Panc1 (cell line): ENCODE results near the gene KRTAP3-3. TPM values are rescaled to one million over a fixed set of nuclear protein-coding genes. Genes with fewer than 3 reads are reported as not detected.

ENCODE experiments used
- ATAC-seq: fragments of 200-7000 bp; cut with Tn5 transposase; 2 replicates; pipeline ENCODE4 v1.9.1; 2020; ENCODE audit warnings: mild to moderate bottlenecking, moderate library complexity
- BruUV-seq: library from RNA; stranded (reverse); fragments of 400-500 nt; replicated peaks from 2 replicates; lab custom pipeline; 2021; lab: Mats Ljungman, UMichigan
- CTCF ChIA-PET: fragments of 300-600 bp; sonication (Branson Sonifier 250); formaldehyde crosslinking; loops from one replicate; lab custom pipeline; 2022; ENCODE audit warnings: antibody characterized with exemption; lab: Charles Lee
- POLR2A ChIA-PET: fragments of 300-600 bp; sonication (Branson Sonifier 250); formaldehyde crosslinking; loops from one replicate; lab custom pipeline; 2022; ENCODE audit warnings: antibody characterized with exemption; lab: Charles Lee
- DNase-seq: peaks from one replicate; pipeline ENCODE4 v3.0.0-alpha.2; 2010; ENCODE audit warnings: low read depth, low spot score
- H3K27ac ChIP-seq: 2 replicates; pipeline ENCODE4 v1.5.1; 2011; ENCODE audit warnings: mild to moderate bottlenecking, low read length, inconsistent platforms
- H3K27me3 ChIP-seq: fragments of 200-500 bp; sonication (Bioruptor generic); 2 replicates; pipeline ENCODE4 v1.6.0; 2014; ENCODE audit warnings: low read length, inconsistent platforms; ENCODE audit not compliant: control insufficient read depth, insufficient read depth
- H3K36me3 ChIP-seq: fragments of 200-500 bp; sonication (Bioruptor generic); 2 replicates; pipeline ENCODE4 v1.5.1; 2014; ENCODE audit warnings: inconsistent platforms, mild to moderate bottlenecking, low read length, moderate library complexity; ENCODE audit not compliant: control insufficient read depth, insufficient read depth
- H3K4me1 ChIP-seq: 2 replicates; pipeline ENCODE4 v1.5.1; 2011; ENCODE audit warnings: inconsistent platforms, mild to moderate bottlenecking, low read length, moderate library complexity; ENCODE audit not compliant: control insufficient read depth, insufficient read depth
- H3K4me3 ChIP-seq, 2 experiments: 2 replicates each; pipeline ENCODE4 v1.5.1; 2011 to 2012; ENCODE audit warnings: low read depth in 2 of 2, low read length in 2 of 2, mild to moderate bottlenecking in 2 of 2, inconsistent platforms in 1 of 2, moderate library complexity in 1 of 2
- H3K9me3 ChIP-seq: fragments of 200-500 bp; sonication (Bioruptor generic); 2 replicates; pipeline ENCODE4 v1.5.1; 2014; ENCODE audit warnings: low read depth, mild to moderate bottlenecking, inconsistent platforms, low read length, moderate library complexity; ENCODE audit not compliant: control insufficient read depth, insufficient read depth
- POLR2AphosphoS5 ChIP-seq: IDR thresholded peaks from 2 replicates; pipeline ENCODE4 v1.6.1; 2012; ENCODE audit warnings: mild to moderate bottlenecking, low read depth, low read length, moderate library complexity
- SIN3A ChIP-seq: IDR thresholded peaks from 2 replicates; pipeline ENCODE4 v1.6.1; 2012; ENCODE audit warnings: low read depth, mild to moderate bottlenecking, low read length, moderate library complexity, borderline replicate concordance; ENCODE audit not compliant: insufficient read depth
- TCF7L2 ChIP-seq: IDR thresholded peaks from 2 replicates; pipeline ENCODE4 v1.6.1; 2011; ENCODE audit warnings: mild to moderate bottlenecking, low read depth, low read length, inconsistent platforms
- in situ Hi-C: cut with HindIII; loops from 2 replicates; pipeline ENCODE4 v1.10.0; 2016; ENCODE audit warnings: low sequenced_read_pairs, low pct_unique_long_range_greater_than_20kb
- intact Hi-C: fragments of 100-400 bp; cut with micrococcal nuclease; formaldehyde crosslinking; loops from one replicate; pipeline ENCODE4 v1.10.0; 2022; ENCODE audit not compliant: unreplicated experiment
- total RNA-seq: library from RNA; stranded (reverse); gene quantifications from one replicate; pipeline ENCODE4 v1.2.1, GENCODE V29; 2021; ENCODE audit not compliant: unreplicated experiment
- TF ChIP-seq, protein P1 (sequence below): fragments of 450-650 bp; IDR thresholded peaks from 2 replicates; pipeline ENCODE4 v1.5.1; 2017; ENCODE audit warnings: mild to moderate bottlenecking
- TF ChIP-seq, protein P2 (sequence below), 2 experiments: IDR thresholded peaks; 2 replicates each; pipeline ENCODE4 v1.6.1; 2011 to 2012; ENCODE audit warnings: low read depth in 2 of 2, control low read depth in 1 of 2, low read length in 1 of 2, mild to moderate bottlenecking in 1 of 2, moderate library complexity in 1 of 2; ENCODE audit not compliant: insufficient read depth in 1 of 2

KRTAP3-3 gene
- total RNA-seq, 1 experiment from 2014 or later = not detected

DNA sequence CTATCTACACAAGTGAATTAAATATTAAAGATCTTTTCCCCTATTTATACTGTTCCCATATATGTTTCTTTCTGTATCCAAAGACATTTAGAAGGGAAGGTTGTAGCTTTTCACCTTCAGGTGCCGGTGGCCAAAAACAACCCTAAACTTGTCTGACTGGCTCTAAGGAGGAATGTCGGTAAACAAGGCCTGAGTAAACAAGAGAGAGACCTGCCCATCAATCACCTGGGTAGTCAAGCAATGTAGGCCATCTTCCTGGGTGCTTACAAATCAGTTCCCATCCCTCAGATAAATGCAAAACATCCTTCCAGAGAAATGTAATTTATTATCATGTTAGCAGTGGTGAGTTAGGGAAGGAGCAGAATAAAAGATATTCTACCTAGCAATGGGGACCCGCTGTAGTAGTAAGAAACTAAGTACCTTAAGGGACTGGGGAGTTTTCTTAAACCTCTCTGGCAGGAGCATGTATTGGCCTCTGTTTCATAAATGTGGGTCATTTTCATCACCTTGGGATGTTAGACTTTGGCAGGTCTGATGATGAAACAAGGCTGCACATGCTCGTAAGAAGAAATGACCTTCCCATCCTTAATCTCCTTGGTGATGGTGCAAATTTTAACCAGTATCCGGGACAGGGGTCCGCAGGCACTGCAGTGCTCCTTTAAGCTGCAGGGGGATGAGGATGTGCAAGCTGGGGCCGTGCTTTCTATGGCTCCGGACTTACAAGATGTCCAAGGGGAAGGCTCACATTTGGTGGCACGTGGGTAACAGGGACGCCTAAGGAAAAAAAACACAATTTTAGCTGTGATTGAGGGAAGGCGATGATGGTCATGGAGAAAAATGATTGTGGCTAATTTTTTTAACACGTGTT lies 35.6 kb downstream of the KRTAP3-3 start:
- Histone ChIP-seq H3K4me3 (no peak overlapping the region), H3K9me3 (no peaks in the 10 kb centered on the region), H3K27me3 (peaks cover 3% of the 10 kb centered on the region; the same call in 1 of the 2 replicates), H3K4me1 (no peaks in the 10 kb centered on the region), H3K27ac (no peak overlapping the region), H3K36me3 (no peaks in the 10 kb centered on the region)
- CTCF ChIA-PET = interaction anchor here (0.6 kb wide), 1 partner anchor 30 kb away, joined by 5 read pairs; no protein-coding TSS in a partner anchor
- DNase-seq (no peak), ATAC-seq (no peak)
- intact Hi-C loops = no loop called here
- TF ChIP-seq, protein P1, sequence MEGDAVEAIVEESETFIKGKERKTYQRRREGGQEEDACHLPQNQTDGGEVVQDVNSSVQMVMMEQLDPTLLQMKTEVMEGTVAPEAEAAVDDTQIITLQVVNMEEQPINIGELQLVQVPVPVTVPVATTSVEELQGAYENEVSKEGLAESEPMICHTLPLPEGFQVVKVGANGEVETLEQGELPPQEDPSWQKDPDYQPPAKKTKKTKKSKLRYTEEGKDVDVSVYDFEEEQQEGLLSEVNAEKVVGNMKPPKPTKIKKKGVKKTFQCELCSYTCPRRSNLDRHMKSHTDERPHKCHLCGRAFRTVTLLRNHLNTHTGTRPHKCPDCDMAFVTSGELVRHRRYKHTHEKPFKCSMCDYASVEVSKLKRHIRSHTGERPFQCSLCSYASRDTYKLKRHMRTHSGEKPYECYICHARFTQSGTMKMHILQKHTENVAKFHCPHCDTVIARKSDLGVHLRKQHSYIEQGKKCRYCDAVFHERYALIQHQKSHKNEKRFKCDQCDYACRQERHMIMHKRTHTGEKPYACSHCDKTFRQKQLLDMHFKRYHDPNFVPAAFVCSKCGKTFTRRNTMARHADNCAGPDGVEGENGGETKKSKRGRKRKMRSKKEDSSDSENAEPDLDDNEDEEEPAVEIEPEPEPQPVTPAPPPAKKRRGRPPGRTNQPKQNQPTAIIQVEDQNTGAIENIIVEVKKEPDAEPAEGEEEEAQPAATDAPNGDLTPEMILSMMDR = no peak
- TF ChIP-seq SIN3A (no peak), POLR2AphosphoS5 (no peak), TCF7L2 (no peak)
- TF ChIP-seq, protein P2, sequence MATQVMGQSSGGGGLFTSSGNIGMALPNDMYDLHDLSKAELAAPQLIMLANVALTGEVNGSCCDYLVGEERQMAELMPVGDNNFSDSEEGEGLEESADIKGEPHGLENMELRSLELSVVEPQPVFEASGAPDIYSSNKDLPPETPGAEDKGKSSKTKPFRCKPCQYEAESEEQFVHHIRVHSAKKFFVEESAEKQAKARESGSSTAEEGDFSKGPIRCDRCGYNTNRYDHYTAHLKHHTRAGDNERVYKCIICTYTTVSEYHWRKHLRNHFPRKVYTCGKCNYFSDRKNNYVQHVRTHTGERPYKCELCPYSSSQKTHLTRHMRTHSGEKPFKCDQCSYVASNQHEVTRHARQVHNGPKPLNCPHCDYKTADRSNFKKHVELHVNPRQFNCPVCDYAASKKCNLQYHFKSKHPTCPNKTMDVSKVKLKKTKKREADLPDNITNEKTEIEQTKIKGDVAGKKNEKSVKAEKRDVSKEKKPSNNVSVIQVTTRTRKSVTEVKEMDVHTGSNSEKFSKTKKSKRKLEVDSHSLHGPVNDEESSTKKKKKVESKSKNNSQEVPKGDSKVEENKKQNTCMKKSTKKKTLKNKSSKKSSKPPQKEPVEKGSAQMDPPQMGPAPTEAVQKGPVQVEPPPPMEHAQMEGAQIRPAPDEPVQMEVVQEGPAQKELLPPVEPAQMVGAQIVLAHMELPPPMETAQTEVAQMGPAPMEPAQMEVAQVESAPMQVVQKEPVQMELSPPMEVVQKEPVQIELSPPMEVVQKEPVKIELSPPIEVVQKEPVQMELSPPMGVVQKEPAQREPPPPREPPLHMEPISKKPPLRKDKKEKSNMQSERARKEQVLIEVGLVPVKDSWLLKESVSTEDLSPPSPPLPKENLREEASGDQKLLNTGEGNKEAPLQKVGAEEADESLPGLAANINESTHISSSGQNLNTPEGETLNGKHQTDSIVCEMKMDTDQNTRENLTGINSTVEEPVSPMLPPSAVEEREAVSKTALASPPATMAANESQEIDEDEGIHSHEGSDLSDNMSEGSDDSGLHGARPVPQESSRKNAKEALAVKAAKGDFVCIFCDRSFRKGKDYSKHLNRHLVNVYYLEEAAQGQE (IDR thresholded peaks at IDR 0.05; ENCODE audit: insufficient read depth in 1 of 2, low read depth in 2 of 2, low read length in 1 of 2) = no peak
- in situ Hi-C loops = no loop called here
- no TSS peak for BruUV-seq
- POLR2A ChIA-PET = interaction anchor here (0.7 kb wide), 1 partner anchor 12 kb away, joined by 3 read pairs; no protein-coding TSS in a partner anchor

DNA sequence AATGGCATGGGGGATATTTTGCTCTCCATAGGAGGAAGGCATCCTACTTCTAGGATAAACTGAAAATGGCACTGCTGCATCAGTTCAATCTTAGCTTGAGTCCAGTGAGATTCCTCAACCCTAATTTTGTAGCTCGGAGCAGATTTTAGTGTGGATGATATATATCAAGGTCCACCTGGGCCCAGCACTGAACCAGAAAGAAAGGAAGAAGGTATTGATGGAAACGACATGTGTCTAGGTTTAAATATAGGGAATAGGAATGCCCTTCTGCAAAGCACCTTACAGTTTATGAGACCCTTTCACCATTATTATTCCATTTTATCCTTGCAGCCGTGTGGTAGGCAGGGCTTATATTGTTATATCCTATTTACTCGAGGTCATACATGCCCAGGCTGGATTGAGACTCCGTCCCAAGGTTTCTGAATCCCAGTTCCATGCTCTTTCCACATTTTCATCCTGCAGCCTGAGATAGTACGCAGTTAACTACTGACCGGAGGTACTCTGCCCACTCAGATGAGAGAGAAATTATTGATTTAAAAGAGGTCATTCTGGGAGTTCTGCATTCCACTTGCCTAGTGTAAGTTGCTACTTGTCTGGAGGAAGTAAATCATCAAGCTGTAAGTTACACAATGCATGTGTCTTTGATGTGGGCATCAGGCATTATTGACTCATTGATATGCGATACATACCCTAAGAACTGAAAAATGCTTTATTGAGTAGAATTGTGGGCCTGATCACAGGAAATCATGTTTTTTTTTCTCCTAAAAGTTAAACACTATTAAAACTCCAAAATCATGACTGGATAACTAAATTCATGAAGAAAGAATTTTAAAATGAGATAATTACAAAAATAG lies 37.3 kb downstream of the KRTAP3-3 start:
- Histone ChIP-seq H3K9me3 (no peaks in the 10 kb centered on the region), H3K27ac (no peak overlapping the region), H3K4me3 (no peak overlapping the region), H3K4me1 (no peaks in the 10 kb centered on the region), H3K27me3 (peaks cover 3% of the 10 kb centered on the region; the same call in 1 of the 2 replicates), H3K36me3 (no peaks in the 10 kb centered on the region)
- ChIA-PET POLR2A (no interaction called here), CTCF (no interaction called here)
- BruUV-seq = no TSS peak
- DNase-seq (no peak), ATAC-seq (no peak)
- TF ChIP-seq TCF7L2 = no peak
- no peak for TF ChIP-seq SIN3A
- TF ChIP-seq POLR2AphosphoS5 = no peak
- TF ChIP-seq, protein P1 = no peak
- TF ChIP-seq, protein P2 (IDR thresholded peaks at IDR 0.05; ENCODE audit: insufficient read depth in 1 of 2, low read depth in 2 of 2, low read length in 1 of 2) = no peak
- intact Hi-C loops = no loop called here
- in situ Hi-C loops = no loop called here
